ENCODE results near the gene GADD45A. TPM values are rescaled to one million over a fixed set of nuclear protein-coding genes. Genes with fewer than 3 reads are reported as not detected.

The GADD45A gene
- polyA plus RNA-seq, 1 of the 3 experiments (the other 2 are of a cell fraction) = 164 TPM

GRCh38 chr1:67675800-67676199 lies 9.2 kb upstream of the GADD45A start:
- Histone ChIP-seq H3K9me3 (no peaks in the 10 kb centered on the region), H3K27me3 (ENCODE audit: insufficient read depth) (no peaks in the 10 kb centered on the region), H3K36me3 (replicated peaks in 1 of 2; ENCODE audit: control insufficient read depth in 1 of 2, insufficient read depth in 2 of 2, low read length in 1 of 2) (no peaks in the 10 kb centered on the region), H3K79me2 (ENCODE audit: insufficient read depth) (no peaks in the 10 kb centered on the region), H3K9ac (no peak overlapping the region), H3K4me2 (no peak overlapping the region), H4K20me1 (ENCODE audit: insufficient read depth) (no peaks in the 10 kb centered on the region), H3K4me3 (ENCODE audit: low read depth in 2 of 2, low read length in 1 of 2) (no peak overlapping the region), H3K4me1 (ENCODE audit: control insufficient read depth in 1 of 2, insufficient read depth in 2 of 2, low read depth in 1 of 2, low read length in 1 of 2) (peaks cover 13 to 16% of the 10 kb centered on the region in 2 experiments; a peak in 3 of 4 replicates), H3K27ac (ENCODE audit: low read depth in 2 of 2, low read length in 1 of 2) (peak overlapping the region in 1 of 2 experiments; percentile 41; a peak in 1 of 4 replicates), H2AFZ (ENCODE audit: low read depth) (no peak overlapping the region), H3K9me2 (no peaks in the 10 kb centered on the region), H3F3A (replicated peaks; ENCODE audit: insufficient read depth) (peaks cover 8% of the 10 kb centered on the region)
- 95% methylated on average over 2 of the region's 2 CpGs for WGBS (ENCODE audit: low lambda C conversion rate)
- DNase-seq = no peak
- CTCF ChIA-PET = interaction anchor here (0.6 to 2.4 kb wide), 6 partner anchors 9 to 143 kb away, joined by 3 to 12 read pairs (median 6); partner anchors contain the start of gene GADD45A
- POLR2A ChIA-PET = interaction anchor here (2.2 kb wide), 1 partner anchor 10 kb away, joined by 25 read pairs; the partner anchor contains the start of gene GADD45A
- TF ChIP-seq, protein P1, sequence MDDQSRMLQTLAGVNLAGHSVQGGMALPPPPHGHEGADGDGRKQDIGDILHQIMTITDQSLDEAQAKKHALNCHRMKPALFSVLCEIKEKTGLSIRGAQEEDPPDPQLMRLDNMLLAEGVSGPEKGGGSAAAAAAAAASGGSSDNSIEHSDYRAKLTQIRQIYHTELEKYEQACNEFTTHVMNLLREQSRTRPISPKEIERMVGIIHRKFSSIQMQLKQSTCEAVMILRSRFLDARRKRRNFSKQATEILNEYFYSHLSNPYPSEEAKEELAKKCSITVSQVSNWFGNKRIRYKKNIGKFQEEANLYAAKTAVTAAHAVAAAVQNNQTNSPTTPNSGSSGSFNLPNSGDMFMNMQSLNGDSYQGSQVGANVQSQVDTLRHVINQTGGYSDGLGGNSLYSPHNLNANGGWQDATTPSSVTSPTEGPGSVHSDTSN (IDR thresholded peaks at IDR 0.05) = no peak
- no peak for TF ChIP-seq RAD21 (IDR thresholded peaks at IDR 0.05; ENCODE audit: low read length)
- no peak for TF ChIP-seq JUND (IDR thresholded peaks at IDR 0.05)
- TF ChIP-seq GATA2 (CRISPR knock-in tag; IDR thresholded peaks at IDR 0.05) = no peak
- TF ChIP-seq, protein P2, sequence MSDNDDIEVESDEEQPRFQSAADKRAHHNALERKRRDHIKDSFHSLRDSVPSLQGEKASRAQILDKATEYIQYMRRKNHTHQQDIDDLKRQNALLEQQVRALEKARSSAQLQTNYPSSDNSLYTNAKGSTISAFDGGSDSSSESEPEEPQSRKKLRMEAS (IDR thresholded peaks at IDR 0.05; ENCODE audit: low read depth) = no peak
- no peak for TF ChIP-seq FOSL2 (IDR thresholded peaks at IDR 0.05; ENCODE audit: borderline replicate concordance, low read depth)
- TF ChIP-seq MXI1 (IDR thresholded peaks at IDR 0.05; ENCODE audit: low read depth, low read length) = no peak
- no peak for TF ChIP-seq REST (IDR thresholded peaks at IDR 0.05; ENCODE audit: low read depth, low read length)
- TF ChIP-seq, protein P3, sequence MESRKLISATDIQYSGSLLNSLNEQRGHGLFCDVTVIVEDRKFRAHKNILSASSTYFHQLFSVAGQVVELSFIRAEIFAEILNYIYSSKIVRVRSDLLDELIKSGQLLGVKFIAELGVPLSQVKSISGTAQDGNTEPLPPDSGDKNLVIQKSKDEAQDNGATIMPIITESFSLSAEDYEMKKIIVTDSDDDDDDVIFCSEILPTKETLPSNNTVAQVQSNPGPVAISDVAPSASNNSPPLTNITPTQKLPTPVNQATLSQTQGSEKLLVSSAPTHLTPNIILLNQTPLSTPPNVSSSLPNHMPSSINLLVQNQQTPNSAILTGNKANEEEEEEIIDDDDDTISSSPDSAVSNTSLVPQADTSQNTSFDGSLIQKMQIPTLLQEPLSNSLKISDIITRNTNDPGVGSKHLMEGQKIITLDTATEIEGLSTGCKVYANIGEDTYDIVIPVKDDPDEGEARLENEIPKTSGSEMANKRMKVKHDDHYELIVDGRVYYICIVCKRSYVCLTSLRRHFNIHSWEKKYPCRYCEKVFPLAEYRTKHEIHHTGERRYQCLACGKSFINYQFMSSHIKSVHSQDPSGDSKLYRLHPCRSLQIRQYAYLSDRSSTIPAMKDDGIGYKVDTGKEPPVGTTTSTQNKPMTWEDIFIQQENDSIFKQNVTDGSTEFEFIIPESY (IDR thresholded peaks at IDR 0.05; ENCODE audit: borderline replicate concordance, low read depth) = no peak
- no peak for TF ChIP-seq FOXJ3 (CRISPR knock-in tag; IDR thresholded peaks at IDR 0.05)
- no peak for TF ChIP-seq GABPA (IDR thresholded peaks at IDR 0.05; ENCODE audit: low read depth)
- no peak for TF ChIP-seq CHD2 (IDR thresholded peaks at IDR 0.05; ENCODE audit: low read length, partially characterized antibody)

All from SK-N-SH (cell line).